Activated CD4-positive, alpha-beta T cell treated with anti-CD3 and anti-CD28 coated beads, Interleukin-2, amount 10 ng/mL, durations not matched to agents 7 days and 5 days (primary cell): ENCODE results near the gene CGA. TPM values are rescaled to one million over a fixed set of nuclear protein-coding genes. Genes with fewer than 3 reads are reported as not detected.

Source experiments
- CTCF ChIA-PET: fragments of 350-600 bp; sonication (Branson Sonifier 250); formaldehyde crosslinking; loops from one replicate; lab custom pipeline; 2021; ENCODE audit warnings: antibody characterized with exemption; lab: Charles Lee
- POLR2A ChIA-PET: fragments of 350-600 bp; sonication (Branson Sonifier 250); formaldehyde crosslinking; loops from one replicate; lab custom pipeline; 2021; ENCODE audit warnings: antibody characterized with exemption; lab: Charles Lee
- DNase-seq: peaks from one replicate; pipeline ENCODE4 v3.0.0-alpha.2; 2020
- H3K27ac Mint-ChIP-seq: one replicate; pipeline ENCODE4 v1.8.0; 2021; ENCODE audit warnings: mild to moderate bottlenecking, moderate library complexity, mixed read lengths
- H3K27me3 Mint-ChIP-seq: one replicate; pipeline ENCODE4 v1.8.0; 2021; ENCODE audit warnings: mixed read lengths
- H3K36me3 Mint-ChIP-seq: one replicate; pipeline ENCODE4 v1.8.0; 2021; ENCODE audit warnings: low read depth, mixed read lengths
- H3K4me1 Mint-ChIP-seq: one replicate; pipeline ENCODE4 v1.8.0; 2021; ENCODE audit warnings: mixed read lengths
- H3K4me3 Mint-ChIP-seq: one replicate; pipeline ENCODE4 v1.8.0; 2021; ENCODE audit warnings: mild to moderate bottlenecking, moderate library complexity, mixed read lengths
- H3K9me3 Mint-ChIP-seq: one replicate; pipeline ENCODE4 v1.8.0; 2021; ENCODE audit warnings: mixed read lengths
- total RNA-seq, 2 experiments: library from RNA; stranded (reverse); gene quantifications; one replicate each; pipeline ENCODE4 v1.2.3, GENCODE V29; 2021

Gene CGA
- total RNA-seq, 2 experiments from 2014 or later = not detected

DNA sequence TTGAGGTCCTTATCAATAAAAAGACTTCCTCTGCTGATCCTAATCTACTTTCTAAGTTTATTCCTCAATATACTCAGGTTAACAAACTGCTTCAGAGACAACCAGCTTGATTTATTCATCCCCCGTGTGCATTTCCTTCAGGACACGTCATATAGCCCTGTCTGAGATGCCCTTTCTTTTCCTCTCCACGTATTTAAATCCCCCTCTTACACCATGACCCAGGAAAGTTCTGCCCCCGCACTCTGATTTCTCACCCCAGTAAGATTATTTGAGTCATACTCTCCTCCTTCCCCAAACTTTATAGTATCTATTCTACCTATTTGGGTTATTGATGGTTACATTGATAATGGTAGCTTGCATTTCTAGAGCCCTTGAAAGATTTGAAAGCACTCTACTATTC lies 9.8 kb upstream of the CGA start:
- H3K4me1 Mint-ChIP-seq = no peaks in the 10 kb centered on the region
- POLR2A ChIA-PET = no interaction called here
- peaks cover 12% of the 10 kb centered on the region for H3K27me3 Mint-ChIP-seq
- no peak for DNase-seq
- no peak overlapping the region for H3K4me3 Mint-ChIP-seq
- no peak overlapping the region for H3K27ac Mint-ChIP-seq
- H3K9me3 Mint-ChIP-seq = no peaks in the 10 kb centered on the region
- CTCF ChIA-PET = interaction anchor here (0.6 kb wide), 1 partner anchor 644 kb away, joined by 4 read pairs; no protein-coding TSS in a partner anchor
- H3K36me3 Mint-ChIP-seq = no peaks in the 10 kb centered on the region

DNA sequence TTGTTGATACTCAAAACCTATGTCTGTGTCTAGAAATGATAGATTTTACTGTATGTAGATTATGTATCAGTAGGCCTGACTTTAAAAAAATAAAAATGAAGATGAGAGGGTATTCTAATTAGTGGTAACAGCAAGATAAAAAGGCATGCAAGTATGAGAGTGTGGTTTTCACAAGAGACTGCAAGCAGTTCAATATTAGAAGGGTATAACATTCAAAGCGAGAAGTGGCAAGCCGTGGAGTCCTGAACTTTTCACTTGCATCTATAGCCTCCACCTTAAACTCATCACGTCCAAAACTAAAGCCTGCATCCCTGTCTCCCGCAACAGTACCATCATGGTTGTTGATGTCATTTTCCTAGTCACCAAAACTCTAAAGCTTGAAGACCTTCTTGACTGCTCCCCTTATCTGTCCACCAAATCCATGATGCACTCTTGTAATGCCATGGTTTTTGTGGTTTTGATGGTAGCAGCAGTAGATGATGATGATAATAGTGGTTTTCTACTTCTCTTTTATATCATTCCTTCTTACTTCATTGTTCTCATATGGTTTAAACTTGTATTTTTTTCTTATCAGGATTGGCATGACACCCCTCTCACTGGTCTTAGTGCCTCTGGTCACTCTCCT lies 9.2 kb upstream of the CGA start:
- H3K9me3 Mint-ChIP-seq = no peaks in the 10 kb centered on the region
- POLR2A ChIA-PET = no interaction called here

DNA sequence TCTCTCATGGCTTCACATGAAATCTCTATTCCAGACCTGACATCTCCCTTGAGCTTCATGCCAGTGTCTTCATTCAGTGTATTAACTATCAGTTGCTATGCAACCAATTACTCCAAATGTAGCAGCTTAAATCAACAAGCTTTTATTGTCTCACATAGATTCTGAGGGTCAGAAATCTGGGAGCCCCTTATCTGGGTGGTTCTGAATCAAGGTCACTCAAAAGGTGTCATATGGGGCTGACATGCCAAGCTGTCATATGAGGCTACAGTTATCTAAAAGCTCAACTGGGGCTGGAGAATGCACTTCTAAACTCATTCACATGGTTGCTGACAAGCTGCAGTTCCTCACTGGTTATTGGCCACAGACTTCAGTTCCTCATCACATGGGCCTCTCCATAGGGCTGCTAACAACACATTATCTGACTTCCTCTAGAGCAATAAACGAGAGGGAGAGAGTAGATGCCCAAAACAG lies 7.3 kb upstream of the CGA start:
- Mint-ChIP-seq H3K9me3 (no peaks in the 10 kb centered on the region), H3K27ac (no peak overlapping the region), H3K4me1 (no peaks in the 10 kb centered on the region), H3K27me3 (peaks cover 20% of the 10 kb centered on the region), H3K4me3 (no peak overlapping the region), H3K36me3 (no peaks in the 10 kb centered on the region)
- DNase-seq = no peak
- ChIA-PET POLR2A (no interaction called here), CTCF (no interaction called here)

More for the DNA sequence above, 9.2 kb upstream of the CGA start:
- peaks cover 16% of the 10 kb centered on the region for H3K27me3 Mint-ChIP-seq
- no peaks in the 10 kb centered on the region for H3K36me3 Mint-ChIP-seq
- no peak overlapping the region for H3K4me3 Mint-ChIP-seq
- DNase-seq = no peak
- CTCF ChIA-PET = no interaction called here
- H3K4me1 Mint-ChIP-seq = no peaks in the 10 kb centered on the region
- no peak overlapping the region for H3K27ac Mint-ChIP-seq

DNA sequence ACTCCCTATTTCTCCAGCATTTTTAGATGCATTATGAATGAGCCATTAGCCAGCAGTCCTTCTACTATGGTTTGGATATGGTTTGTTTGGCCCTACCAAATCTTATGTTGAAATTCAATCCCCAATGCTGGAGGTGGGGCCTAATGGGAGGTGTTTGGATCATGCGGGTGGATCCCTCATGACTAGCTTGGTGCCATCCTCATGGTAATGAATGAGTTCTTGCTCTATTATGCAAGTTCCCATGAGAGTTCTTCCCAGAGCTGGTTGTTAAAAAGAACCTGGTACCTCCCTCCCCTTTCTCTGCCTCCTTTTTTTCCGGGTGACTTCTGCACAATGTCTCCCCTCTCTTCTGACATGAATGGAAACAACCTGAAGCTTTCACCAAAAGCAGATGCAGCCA lies 6.2 kb upstream of the CGA start:
- no peak overlapping the region for H3K27ac Mint-ChIP-seq
- no peaks in the 10 kb centered on the region for H3K9me3 Mint-ChIP-seq
- DNase-seq = no peak
- H3K27me3 Mint-ChIP-seq = peaks cover 24% of the 10 kb centered on the region
- no peak overlapping the region for H3K4me3 Mint-ChIP-seq
- ChIA-PET POLR2A (no interaction called here), CTCF (interaction anchor here (0.8 kb wide), 1 partner anchor 10 kb away, joined by 3 read pairs; no protein-coding TSS in a partner anchor)
- H3K4me1 Mint-ChIP-seq = no peaks in the 10 kb centered on the region
- no peaks in the 10 kb centered on the region for H3K36me3 Mint-ChIP-seq

DNA sequence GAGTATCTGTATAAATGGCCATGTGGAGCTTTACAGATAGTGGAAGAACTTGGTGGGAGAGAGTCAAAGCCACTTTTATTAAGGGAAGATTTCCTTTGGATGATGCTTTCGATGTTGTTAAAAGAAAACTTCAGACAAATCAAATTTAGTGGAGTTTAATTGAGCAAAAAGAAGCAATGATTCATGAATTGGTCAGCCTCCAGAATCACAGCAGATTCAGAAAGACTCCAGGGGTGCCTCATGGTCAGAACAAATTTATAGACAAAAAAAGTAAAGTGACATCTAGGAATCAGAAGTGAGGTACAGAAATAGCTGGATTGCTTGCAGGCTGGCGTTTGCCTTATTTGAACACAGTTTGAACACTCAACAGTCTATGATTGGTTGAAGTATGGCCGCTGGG lies 5.3 kb upstream of the CGA start:
- Mint-ChIP-seq H3K27ac (no peak overlapping the region), H3K36me3 (no peaks in the 10 kb centered on the region), H3K4me3 (no peak overlapping the region), H3K27me3 (peaks cover 29% of the 10 kb centered on the region), H3K9me3 (no peaks in the 10 kb centered on the region), H3K4me1 (no peaks in the 10 kb centered on the region)
- ChIA-PET POLR2A (no interaction called here), CTCF (no interaction called here)
- no peak for DNase-seq

DNA sequence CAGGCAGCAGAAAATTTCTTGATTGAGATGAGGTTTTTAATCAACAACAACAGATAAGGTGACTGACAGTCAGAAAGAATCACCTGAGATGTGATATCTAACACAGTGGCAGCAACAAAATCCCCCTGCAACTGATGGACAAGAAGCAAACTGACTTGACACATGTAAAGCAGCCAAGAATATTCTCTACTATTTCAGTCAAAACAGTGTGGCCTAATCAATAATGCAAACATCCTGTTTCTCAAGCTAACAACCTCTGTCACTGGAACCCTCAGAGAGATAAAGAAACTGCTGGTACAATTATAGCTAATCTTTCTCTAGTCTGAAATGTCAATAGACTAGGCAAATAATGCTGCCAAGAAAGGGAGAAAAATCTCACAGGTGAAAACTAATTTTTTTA lies 4.6 kb upstream of the CGA start:
- H3K27ac Mint-ChIP-seq = no peak overlapping the region
- H3K9me3 Mint-ChIP-seq = no peaks in the 10 kb centered on the region
- no peaks in the 10 kb centered on the region for H3K4me1 Mint-ChIP-seq
- DNase-seq = no peak
- H3K36me3 Mint-ChIP-seq = no peaks in the 10 kb centered on the region
- H3K4me3 Mint-ChIP-seq = no peak overlapping the region
- peaks cover 35% of the 10 kb centered on the region for H3K27me3 Mint-ChIP-seq
- ChIA-PET POLR2A (no interaction called here), CTCF (no interaction called here)

DNA sequence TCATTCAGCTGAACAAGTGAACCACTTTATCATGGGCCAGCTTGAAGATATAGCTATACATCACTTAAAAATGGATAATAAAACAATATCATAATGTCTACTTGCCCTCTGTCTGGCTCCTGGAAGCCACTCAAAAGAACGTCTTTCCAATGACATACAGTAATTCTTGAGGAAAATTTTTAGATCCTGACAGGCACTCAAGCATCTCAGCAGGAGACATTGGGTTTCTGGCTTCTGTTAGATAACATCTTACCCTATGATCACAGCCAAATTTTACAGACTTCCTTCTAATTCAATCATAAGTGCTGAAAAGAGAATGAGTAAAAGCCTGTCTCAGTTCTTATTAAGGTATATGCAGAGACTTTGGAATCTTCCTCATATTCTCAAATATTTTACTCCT lies 330 bp downstream of the CGA start:
- POLR2A ChIA-PET = no interaction called here
- CTCF ChIA-PET = interaction anchor here (0.7 kb wide), 1 partner anchor 273 kb away, joined by 3 read pairs; no protein-coding TSS in a partner anchor
- H3K4me1 Mint-ChIP-seq = no peaks in the 10 kb centered on the region
- no peaks in the 10 kb centered on the region for H3K36me3 Mint-ChIP-seq
- H3K27me3 Mint-ChIP-seq = peaks cover 32% of the 10 kb centered on the region
- no peaks in the 10 kb centered on the region for H3K9me3 Mint-ChIP-seq
- H3K27ac Mint-ChIP-seq = no peak overlapping the region
- DNase-seq = no peak
- H3K4me3 Mint-ChIP-seq = no peak overlapping the region

DNA sequence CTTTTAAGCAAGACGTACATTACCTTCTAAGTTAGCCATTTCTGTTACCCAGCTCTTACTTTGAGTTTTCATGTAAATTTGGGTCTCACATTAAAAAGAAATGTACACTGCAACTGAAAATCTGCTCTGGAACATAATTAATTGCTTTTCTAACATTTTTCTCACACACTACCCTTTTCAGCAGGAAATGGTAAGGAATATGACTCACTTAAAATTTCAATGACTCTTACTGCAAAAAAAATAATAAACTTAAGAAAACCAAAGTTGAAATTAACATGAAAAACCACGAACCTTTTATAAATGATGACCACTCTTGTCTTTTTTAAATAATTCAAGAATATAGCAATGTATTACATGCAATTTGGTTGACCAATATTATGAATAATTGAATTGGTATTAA lies 1.3 kb downstream of the CGA start:
- POLR2A ChIA-PET = no interaction called here
- Mint-ChIP-seq H3K27ac (no peak overlapping the region), H3K27me3 (peaks cover 25% of the 10 kb centered on the region), H3K36me3 (no peaks in the 10 kb centered on the region), H3K9me3 (no peaks in the 10 kb centered on the region), H3K4me3 (no peak overlapping the region), H3K4me1 (no peaks in the 10 kb centered on the region)
- DNase-seq = no peak
- CTCF ChIA-PET = no interaction called here

DNA sequence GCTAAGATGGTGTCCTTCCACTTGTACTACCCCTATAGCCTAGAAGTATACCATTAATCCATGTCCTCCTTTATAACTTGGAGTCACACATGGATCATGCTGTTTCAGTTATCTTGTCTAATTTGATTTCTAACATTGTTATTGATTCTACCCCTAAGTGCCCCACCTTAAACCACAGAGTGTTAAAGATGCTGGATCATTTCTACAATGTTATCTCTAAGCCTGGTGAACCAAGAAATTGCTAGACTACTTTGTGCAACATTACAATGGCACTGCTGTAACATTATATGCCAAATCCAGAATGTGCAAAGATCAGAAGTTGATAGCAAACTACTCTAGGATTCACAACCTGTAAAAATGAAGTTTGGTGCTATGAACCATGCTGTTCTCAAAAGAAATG lies 1.7 kb downstream of the CGA start:
- H3K4me1 Mint-ChIP-seq = no peaks in the 10 kb centered on the region
- no peaks in the 10 kb centered on the region for H3K9me3 Mint-ChIP-seq
- H3K27me3 Mint-ChIP-seq = peaks cover 21% of the 10 kb centered on the region
- POLR2A ChIA-PET = no interaction called here
- CTCF ChIA-PET = no interaction called here
- no peak overlapping the region for H3K4me3 Mint-ChIP-seq
- DNase-seq = no peak
- H3K27ac Mint-ChIP-seq = no peak overlapping the region
- no peaks in the 10 kb centered on the region for H3K36me3 Mint-ChIP-seq

DNA sequence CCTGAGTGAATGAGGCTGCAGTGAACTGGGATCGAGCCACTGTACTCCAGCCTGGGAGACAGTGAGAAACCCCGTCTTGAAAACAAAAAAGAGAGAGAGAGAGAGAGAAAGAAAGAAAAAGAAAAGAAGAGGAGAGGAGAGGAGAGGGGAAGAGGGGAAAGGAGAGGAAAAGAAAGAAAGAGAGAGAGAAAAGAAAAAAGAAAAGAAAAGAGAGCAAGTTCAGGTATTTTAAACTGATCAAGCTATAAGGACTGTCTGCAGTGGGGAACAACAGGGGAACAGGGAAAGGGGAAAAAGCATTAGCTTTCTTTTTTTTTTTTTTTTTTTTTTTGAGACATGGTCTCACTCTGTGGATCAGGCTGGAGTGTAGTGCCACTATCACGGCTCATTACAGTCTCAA lies 2.5 kb downstream of the CGA start:
- ChIA-PET CTCF (interaction anchor here (0.6 kb wide), 2 partner anchors 14 to 99 kb away, joined by 3 read pairs; no protein-coding TSS in a partner anchor), POLR2A (no interaction called here)
- no peak overlapping the region for H3K27ac Mint-ChIP-seq
- H3K4me3 Mint-ChIP-seq = no peak overlapping the region
- DNase-seq = no peak
- no peaks in the 10 kb centered on the region for H3K4me1 Mint-ChIP-seq
- H3K36me3 Mint-ChIP-seq = no peaks in the 10 kb centered on the region
- H3K27me3 Mint-ChIP-seq = peaks cover 26% of the 10 kb centered on the region
- H3K9me3 Mint-ChIP-seq = no peaks in the 10 kb centered on the region

DNA sequence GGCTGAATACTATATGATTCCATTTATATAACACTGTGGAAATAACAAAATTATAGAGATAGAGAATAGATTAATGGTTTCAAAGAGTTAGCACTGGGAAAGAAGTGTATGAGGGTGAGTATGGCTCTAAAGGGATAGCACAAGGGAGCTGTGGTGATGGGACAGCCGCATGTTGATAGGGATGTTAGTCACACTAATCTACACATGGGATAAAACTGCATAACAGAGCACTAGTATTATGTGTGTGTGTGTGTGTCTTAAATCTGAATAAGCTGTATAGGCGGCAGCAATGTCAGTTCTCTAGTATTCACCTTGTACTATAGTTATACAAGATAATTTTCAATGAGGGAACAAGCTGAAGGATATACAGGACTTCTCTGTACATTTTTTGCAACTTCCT lies 5.8 kb downstream of the CGA start:
- peaks cover 11% of the 10 kb centered on the region for H3K27me3 Mint-ChIP-seq
- no peaks in the 10 kb centered on the region for H3K4me1 Mint-ChIP-seq
- no peak overlapping the region for H3K4me3 Mint-ChIP-seq
- H3K27ac Mint-ChIP-seq = no peak overlapping the region
- no peaks in the 10 kb centered on the region for H3K36me3 Mint-ChIP-seq
- no peaks in the 10 kb centered on the region for H3K9me3 Mint-ChIP-seq
- ChIA-PET CTCF (no interaction called here), POLR2A (no interaction called here)
- no peak for DNase-seq

DNA sequence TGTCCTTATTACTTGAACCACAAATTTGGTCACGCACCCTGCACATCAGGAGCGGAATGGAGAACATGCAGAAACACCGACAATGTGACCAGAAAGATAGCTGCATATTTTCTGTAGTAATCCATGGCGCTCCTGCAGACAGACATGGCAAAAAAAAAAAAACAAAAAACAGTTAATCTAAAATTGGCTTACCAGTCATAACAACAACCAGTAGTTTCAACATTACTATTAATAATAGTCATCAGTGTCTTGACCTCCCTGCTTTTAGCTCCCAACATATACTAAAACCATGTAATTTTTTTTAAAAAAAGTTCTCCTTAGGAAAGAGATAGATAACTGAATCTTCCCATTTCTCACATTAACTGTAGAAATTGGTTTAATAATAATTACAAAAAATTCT lies 6.8 kb downstream of the CGA start:
- CTCF ChIA-PET = interaction anchor here (1.1 kb wide), 1 partner anchor 9 kb away, joined by 3 read pairs; no protein-coding TSS in a partner anchor
- Mint-ChIP-seq H3K4me3 (no peak overlapping the region), H3K9me3 (no peaks in the 10 kb centered on the region), H3K27me3 (peaks cover 9% of the 10 kb centered on the region), H3K4me1 (no peaks in the 10 kb centered on the region), H3K36me3 (no peaks in the 10 kb centered on the region), H3K27ac (no peak overlapping the region)
- no peak for DNase-seq
- POLR2A ChIA-PET = no interaction called here

DNA sequence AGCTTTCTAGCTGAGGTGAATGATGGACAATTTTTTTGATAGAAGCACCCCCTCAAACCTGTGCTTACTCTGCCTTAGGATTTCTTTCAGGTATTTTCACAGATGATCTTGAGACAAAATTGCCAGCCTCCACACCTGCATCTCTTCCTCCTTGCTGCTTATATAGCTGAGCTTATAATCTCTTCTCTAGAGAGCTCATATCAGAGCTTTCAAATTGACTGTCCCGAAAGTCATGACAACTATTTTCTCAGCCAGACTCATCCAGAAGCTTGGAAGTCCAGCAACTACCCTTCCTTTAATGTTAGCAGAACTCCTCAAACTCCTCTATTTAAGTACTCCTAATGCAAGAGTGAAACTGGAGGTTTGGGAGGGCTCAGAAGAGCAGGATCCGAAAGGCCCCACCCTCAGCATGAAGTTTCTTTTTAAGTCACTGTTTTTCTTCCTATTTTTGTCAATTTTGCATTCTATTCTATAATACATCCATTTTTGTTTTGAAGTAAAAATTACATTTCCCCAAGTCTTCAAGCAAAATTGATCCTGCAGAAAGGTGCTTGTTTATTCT lies 12.7 kb downstream of the CGA start:
- Mint-ChIP-seq H3K36me3 (no peaks in the 10 kb centered on the region), H3K4me1 (no peaks in the 10 kb centered on the region), H3K4me3 (no peak overlapping the region), H3K27ac (no peak overlapping the region), H3K9me3 (no peaks in the 10 kb centered on the region), H3K27me3 (peaks cover 13% of the 10 kb centered on the region)
- ChIA-PET POLR2A (no interaction called here), CTCF (no interaction called here)
- no peak for DNase-seq
